K562 (cell line): ENCODE results near the gene MUC15. TPM values are rescaled to one million over a fixed set of nuclear protein-coding genes. Genes with fewer than 3 reads are reported as not detected.

Experiments
- ATAC-seq: fragments of 200-7000 bp; cut with Tn5 transposase; 3 replicates; pipeline ENCODE4 v1.9.1; 2020; ENCODE audit warnings: moderate library complexity
- BruUV-seq: library from RNA; stranded (reverse); fragments of 400-500 nt; replicated peaks from 2 replicates; lab custom pipeline; 2021; lab: Mats Ljungman, UMichigan
- CTCF ChIA-PET: fragments of 300-600 bp; formaldehyde crosslinking; extraction: SDS; loops from one replicate; lab custom pipeline; 2021; ENCODE audit warnings: low intra/inter-chr PET ratio; lab: Yijun Ruan, JAX
- POLR2A ChIA-PET: fragments of 300-600, 350-650 bp; sonication (Branson Sonifier 250); formaldehyde crosslinking; extraction: SDS; loops from one replicate; lab custom pipeline; 2021; ENCODE audit warnings: antibody characterized with exemption, inconsistent platforms; lab: Yijun Ruan, JAX
- DNase-seq, 4 experiments: peaks; one replicate each; pipeline versions ENCODE4 v3.0.0 to v3.0.0-alpha.2; 2011 to 2018; ENCODE audit warnings: low spot score in 3 of 4, mixed read lengths in 3 of 4; ENCODE audit errors: extremely low read depth in 1 of 4
- FAIRE-seq: peaks from 2 replicates; lab custom pipeline; 2011; peaks lifted over from hg19 to GRCh38; lab: Jason Lieb, UNC
- H2AFZ ChIP-seq: 2 replicates; pipeline ENCODE4 v1.6.0; 2011; ENCODE audit warnings: low read depth, low read length, control low read depth, inconsistent platforms
- H3K27ac ChIP-seq: fragments of 200-600 bp; 3 replicates; pipeline ENCODE4 v1.8.0; 2011; ENCODE audit warnings: low read depth, mild to moderate bottlenecking, control low read depth, inconsistent platforms, low read length, moderate library complexity, mixed read lengths; ENCODE audit errors: extremely low read depth
- H3K27me3 ChIP-seq, 2 experiments: fragments of 300-600 bp in 1 of 2; 2 replicates in 1 of 2; 3 replicates in 1 of 2; pipeline versions ENCODE4 v1.6.0 to v1.8.0; 2011; ENCODE audit warnings: inconsistent platforms in 2 of 2, low read length in 2 of 2, mild to moderate bottlenecking in 1 of 2, mixed read lengths in 1 of 2, moderate library complexity in 1 of 2; ENCODE audit not compliant: control insufficient read depth in 2 of 2, insufficient read depth in 2 of 2
- H3K36me3 ChIP-seq: fragments of 300-600 bp; 3 replicates; pipeline ENCODE4 v1.8.0; 2011; ENCODE audit warnings: mild to moderate bottlenecking, low read length, inconsistent platforms; ENCODE audit not compliant: control insufficient read depth, insufficient read depth
- H3K4me1 ChIP-seq, 2 experiments: fragments of 200-600 bp in 1 of 2; replicated peaks in 1 of 2; 2 replicates in 1 of 2; 3 replicates in 1 of 2; pipeline versions ENCODE4 v1.5.1 to v1.8.0; 2011; ENCODE audit warnings: inconsistent platforms in 2 of 2, low read length in 2 of 2, mild to moderate bottlenecking in 1 of 2, mixed read lengths in 1 of 2, moderate library complexity in 1 of 2; ENCODE audit not compliant: control insufficient read depth in 2 of 2, insufficient read depth in 2 of 2
- H3K4me2 ChIP-seq: 2 replicates; pipeline ENCODE4 v1.6.1; 2011; ENCODE audit warnings: low read length, control low read depth, inconsistent platforms, mixed read lengths; ENCODE audit not compliant: insufficient read depth
- H3K4me3 ChIP-seq: fragments of 200-600 bp; sonication (generic), shearing (Covaris generic); 2 replicates; pipeline ENCODE4 v1.5.1; 2016; ENCODE audit warnings: control low read depth, inconsistent platforms
- H3K79me2 ChIP-seq: fragments of 200-600 bp; 3 replicates; pipeline ENCODE4 v1.8.0; 2011; ENCODE audit warnings: low read length, inconsistent platforms; ENCODE audit not compliant: control insufficient read depth, insufficient read depth
- H3K9ac ChIP-seq, 2 experiments: 2 replicates each; pipeline versions ENCODE4 v1.6.0 to v1.6.1; 2011; ENCODE audit warnings: low read depth in 2 of 2, low read length in 2 of 2, control low read depth in 1 of 2, inconsistent platforms in 1 of 2, mild to moderate bottlenecking in 1 of 2, mixed read lengths in 1 of 2; ENCODE audit not compliant: insufficient read depth in 1 of 2
- H3K9me1 ChIP-seq: one replicate; pipeline ENCODE4 v1.6.0; 2011; ENCODE audit warnings: inconsistent platforms, mild to moderate bottlenecking, low read length, moderate library complexity; ENCODE audit not compliant: control insufficient read depth, insufficient read depth
- H3K9me3 ChIP-seq: replicated peaks from 2 replicates; pipeline ENCODE4 v1.5.1; 2011; ENCODE audit warnings: low read depth, low read length, inconsistent platforms; ENCODE audit not compliant: control insufficient read depth, insufficient read depth
- H4K20me1 ChIP-seq: replicated peaks from 2 replicates; pipeline ENCODE4 v1.6.1; 2011; ENCODE audit warnings: low read length, inconsistent platforms, mixed read lengths; ENCODE audit not compliant: control insufficient read depth, insufficient read depth
- ADNP ChIP-seq: fragments of 200-800 bp; sonication (Bioruptor generic); IDR thresholded peaks from 2 replicates; pipeline ENCODE4 v1.6.1; 2016; ENCODE audit warnings: missing genetic modification characterization, missing compliant biosample characterization
- ATF1 ChIP-seq, 2 experiments: fragments of 450-650 bp in 1 of 2; IDR thresholded peaks; 2 replicates each; pipeline ENCODE4 v1.6.1; 2016; ENCODE audit warnings: missing compliant biosample characterization in 1 of 2, missing genetic modification characterization in 1 of 2
- NFRKB ChIP-seq: fragments of 450-650 bp; IDR thresholded peaks from 2 replicates; pipeline ENCODE4 v1.6.1; 2016; ENCODE audit warnings: low read depth
- NR2C2 ChIP-seq, 2 experiments: fragments of 200-800 bp in 1 of 2; sonication (Bioruptor generic) in 1 of 2; sonication (generic) in 1 of 2; formaldehyde crosslinking in 1 of 2; IDR thresholded peaks; 2 replicates each; pipeline versions ENCODE4 v1.6.1 to v1.8.0; 2016 to 2022; ENCODE audit warnings: mild to moderate bottlenecking in 1 of 2, missing compliant biosample characterization in 1 of 2, missing genetic modification characterization in 1 of 2, missing genetic modification reagents in 1 of 2
- POLR2G ChIP-seq: fragments of 200-400 bp; formaldehyde crosslinking; IDR thresholded peaks from 2 replicates; pipeline ENCODE4 v1.6.1; 2017; ENCODE audit warnings: low read depth, mild to moderate bottlenecking, antibody characterized with exemption, low read length, moderate library complexity
- PPARD ChIP-seq: fragments of 250-450 bp; sonication (Bioruptor Pico); IDR thresholded peaks from 2 replicates; pipeline ENCODE4 v1.8.0; 2022; ENCODE audit warnings: inconsistent platforms, mild to moderate bottlenecking, moderate library complexity
- RAD51 ChIP-seq: fragments of 450-650 bp; IDR thresholded peaks from 2 replicates; pipeline ENCODE4 v1.7.1; 2016; ENCODE audit warnings: low read depth, mild to moderate bottlenecking, borderline replicate concordance
- TEAD1 ChIP-seq, 2 experiments: fragments of 450-650 bp in 1 of 2; sonication (generic) in 1 of 2; formaldehyde crosslinking; IDR thresholded peaks; 2 replicates each; pipeline versions ENCODE4 v1.4.0 to v1.8.0; 2020 to 2022; ENCODE audit warnings: mild to moderate bottlenecking in 2 of 2, missing genetic modification reagents in 1 of 2
- ZBTB8A ChIP-seq: fragments of 450-650 bp; IDR thresholded peaks from 2 replicates; pipeline ENCODE4 v1.6.1; 2018; ENCODE audit warnings: mild to moderate bottlenecking, moderate library complexity; ENCODE audit not compliant: partially characterized antibody
- ZKSCAN3 ChIP-seq: fragments of 250-450 bp; sonication (Bioruptor Pico); IDR thresholded peaks from 2 replicates; pipeline ENCODE4 v1.4.0; 2020
- ZMIZ1 ChIP-seq, 2 experiments: fragments of 150-350 bp in 1 of 2; IDR thresholded peaks; 2 replicates each; pipeline ENCODE4 v1.6.1; 2012 to 2016; ENCODE audit warnings: low read depth in 2 of 2, low read length in 2 of 2, mild to moderate bottlenecking in 1 of 2, moderate library complexity in 1 of 2
- ZNF764 ChIP-seq: fragments of 250-450 bp; sonication (Bioruptor Pico); IDR thresholded peaks from 2 replicates; pipeline ENCODE4 v1.4.0; 2020; ENCODE audit warnings: low read depth, mild to moderate bottlenecking, moderate library complexity
- ZNF780A ChIP-seq: fragments of 250-450 bp; sonication (Bioruptor Pico); IDR thresholded peaks from 2 replicates; pipeline ENCODE4 v1.5.0; 2021; ENCODE audit warnings: mild to moderate bottlenecking
- WGBS: fragments of 100-300 bp; shearing (Covaris generic); methylation state at CpG from one replicate; pipeline ENCODE4 v1.1.6; 2016; ENCODE audit warnings: low coverage, mixed read lengths; ENCODE audit not compliant: insufficient coverage; ENCODE audit errors: missing lambda C conversion rate; 5-methylcytosine and 5-hydroxymethylcytosine counted together
- in situ Hi-C: fragments of 300-500 bp; cut with MboI; formaldehyde crosslinking; loops from 4 replicates; pipeline ENCODE4 v1.15.0; 2018; ENCODE audit warnings: inconsistent platforms, mixed read lengths
- intact Hi-C: fragments of 100-400 bp; cut with micrococcal nuclease; formaldehyde crosslinking; loops from 2 replicates; pipeline ENCODE4 v1.14.2; 2022
- polyA plus RNA-seq, 8 experiments: library from polyadenylated mRNA; depleted of rRNA in 4 of 8; stranded (reverse) in 5 of 8; unstranded in 3 of 8; fragments of >200 nt; fragmentation: Nextera tagmentation in 2 of 8; fragmentation: Illumina TruSeq in 1 of 8; extraction: Ambion mirVana in 2 of 8; extraction: Trizol in 1 of 8; gene quantifications; 2 replicates each; pipeline versions ENCODE4 v1.2.1 to v1.2.3, GENCODE V29; 2011 to 2014; ENCODE audit warnings: inconsistent platforms in 1 of 8, missing spikeins in 1 of 8
- total RNA-seq, 7 experiments: library from RNA; depleted of rRNA in 6 of 7; stranded (reverse); fragments of >200 nt in 6 of 7; fragmentation: Illumina TruSeq in 2 of 7; extraction: Trizol in 2 of 7; gene quantifications; 2 replicates each; pipeline versions ENCODE4 v1.2.1 to v1.2.3, GENCODE V29; 2011 to 2021; ENCODE audit warnings: low replicate concordance in 1 of 7

The MUC15 gene
- total and polyA plus RNA-seq, 9 of the 15 experiments (the other 6 are each of a cell fraction or from before 2014, with no cell fraction given): 0.36 to 1.4 (median 0.65) TPM; not detected in 1

GRCh38 chr11:26608507-26609146, 36.6 kb upstream of the MUC15 start:
- Histone ChIP-seq H3K4me2 (no peak overlapping the region), H4K20me1 (no peaks in the 10 kb centered on the region), H3K4me1 (no peaks in the 10 kb centered on the region), H3K27me3 (no peaks in the 10 kb centered on the region), H3K4me3 (no peak overlapping the region), H3K79me2 (no peaks in the 10 kb centered on the region), H2AFZ (no peak overlapping the region), H3K9me1 (no peaks in the 10 kb centered on the region), H3K9me3 (no peaks in the 10 kb centered on the region), H3K9ac (no peak overlapping the region), H3K27ac (no peak overlapping the region), H3K36me3 (no peaks in the 10 kb centered on the region)
- ATAC-seq (no peak), DNase-seq (no peak), FAIRE-seq (no peak)
- intact Hi-C loops (no loop called here), in situ Hi-C loops (no loop called here)
- POLR2A ChIA-PET: no interaction called here
- no TSS peak for BruUV-seq
- 1% methylated on average over 8 of the region's 9 CpGs for WGBS
- no peak for TF ChIP-seq ZBTB8A
- TF ChIP-seq ZMIZ1 (IDR thresholded peaks at IDR 0.05; ENCODE audit: low read depth in 2 of 2, low read length in 2 of 2): no peak
- no peak for TF ChIP-seq ZKSCAN3
- no peak for TF ChIP-seq ADNP
- TF ChIP-seq PPARD (CRISPR knock-in tag): no peak
- no peak for TF ChIP-seq NFRKB
- no peak for TF ChIP-seq NR2C2 (CRISPR knock-in tag; IDR thresholded peaks at IDR 0.05)
- no peak for TF ChIP-seq NR2C2 (tag; IDR thresholded peaks at IDR 0.05)
- TF ChIP-seq RAD51: no peak
- no peak for TF ChIP-seq POLR2G
- TF ChIP-seq ZNF764 (CRISPR knock-in tag): no peak
- no peak for TF ChIP-seq TEAD1 (CRISPR knock-in tag; IDR thresholded peaks at IDR 0.05)
- no peak for TF ChIP-seq ZNF780A (CRISPR knock-in tag)
- no peak for TF ChIP-seq ATF1 (CRISPR knock-in tag; IDR thresholded peaks at IDR 0.05)
- TF ChIP-seq ATF1 (tag; IDR thresholded peaks at IDR 0.05): no peak
- CTCF ChIA-PET: no interaction called here
